Upper lobe of right lung (tissue), 1 donor: ENCODE measurements around the gene PEX26. TPM values are rescaled to one million over a fixed set of nuclear protein-coding genes. Genes with fewer than 3 reads are reported as not detected.
"Not testable (repeated sequence)": the region's sequence is repeated elsewhere in the genome, so short reads cannot be mapped to it uniquely, and the experiment has no call there.

Experiments used
- ATAC-seq: fragments of 200-7000 bp; cut with Tn5 transposase; one replicate; pipeline ENCODE4 v1.9.1; 2020; ENCODE audit warnings: mild to moderate bottlenecking, moderate library complexity
- DNase-seq: peaks from one replicate; pipeline ENCODE4 v3.0.0-alpha.2; 2020
- H3K27ac ChIP-seq: fragments of 200-600 bp; one replicate; pipeline ENCODE4 v1.8.0; 2022
- H3K27me3 ChIP-seq: fragments of 200-600 bp; one replicate; pipeline ENCODE4 v1.8.0; 2022; ENCODE audit warnings: mild to moderate bottlenecking
- H3K36me3 ChIP-seq: fragments of 200-600 bp; one replicate; pipeline ENCODE4 v1.8.0; 2022
- H3K4me1 ChIP-seq: fragments of 200-600 bp; one replicate; pipeline ENCODE4 v1.8.0; 2022
- H3K4me3 ChIP-seq: fragments of 200-600 bp; one replicate; pipeline ENCODE4 v1.8.0; 2022; ENCODE audit warnings: mild to moderate bottlenecking
- H3K9me3 ChIP-seq: fragments of 200-600 bp; one replicate; pipeline ENCODE4 v1.8.0; 2022
- intact Hi-C: fragments of 100-400 bp; cut with DNase I; formaldehyde crosslinking; loops from one replicate; pipeline ENCODE4 v1.11.0; 2022
- total RNA-seq: library from RNA; stranded (reverse); fragmentation: NEBNext Ultra II Directional; extraction: Animal tissue kit (Norgen Biotek cat#: 25700); gene quantifications from one replicate; pipeline ENCODE4 v1.2.1, GENCODE V29; 2021
- TF ChIP-seq, protein P1 (sequence below): fragments of 200-600 bp; IDR thresholded peaks from one replicate; pipeline ENCODE4 v1.8.0; 2022; ENCODE audit warnings: antibody characterized with exemption
- donor health status: DM: no; HTN: yes; CAD: no; lungs with severe emphysema.

Gene PEX26
- total RNA-seq, 1 donor from 2014 or later: 35.5 TPM

DNA sequence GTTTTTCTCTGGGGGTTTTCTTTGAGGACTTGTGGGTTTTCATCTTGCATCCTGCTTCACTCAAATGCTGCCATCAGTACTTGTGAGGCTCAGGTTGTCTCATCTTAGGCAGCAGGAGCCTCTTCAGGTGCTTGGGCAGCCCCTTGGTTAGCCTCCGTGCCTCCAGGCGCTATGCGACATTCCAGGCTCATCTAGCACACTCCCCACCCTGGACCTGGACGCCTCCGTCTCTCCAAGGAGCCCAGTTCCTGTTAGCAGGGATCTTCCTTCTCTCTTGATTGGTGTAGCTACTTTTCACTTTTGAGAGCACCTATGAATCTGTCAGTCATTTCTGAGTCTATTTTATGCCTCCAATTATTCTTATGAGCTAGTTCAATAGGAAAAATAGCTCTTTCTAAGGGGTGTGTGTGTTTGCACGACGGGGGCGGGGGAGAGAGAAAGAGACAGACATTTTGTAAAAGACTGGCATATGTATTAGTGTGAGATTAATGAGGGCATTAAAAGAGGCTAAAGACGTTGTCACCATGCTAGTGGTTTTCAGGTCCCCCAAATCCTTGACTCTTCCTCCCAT lies 40.6 kb downstream of the PEX26 start:
- Histone ChIP-seq H3K9me3 (no peaks in the 10 kb centered on the region), H3K36me3 (no peaks in the 10 kb centered on the region), H3K4me1 (no peaks in the 10 kb centered on the region), H3K27me3 (no peaks in the 10 kb centered on the region), H3K27ac (no peak overlapping the region), H3K4me3 (no peak overlapping the region)
- intact Hi-C loops: no loop called here
- DNase-seq: peak; percentile 32
- no peak for ATAC-seq
- TF ChIP-seq, protein P1, sequence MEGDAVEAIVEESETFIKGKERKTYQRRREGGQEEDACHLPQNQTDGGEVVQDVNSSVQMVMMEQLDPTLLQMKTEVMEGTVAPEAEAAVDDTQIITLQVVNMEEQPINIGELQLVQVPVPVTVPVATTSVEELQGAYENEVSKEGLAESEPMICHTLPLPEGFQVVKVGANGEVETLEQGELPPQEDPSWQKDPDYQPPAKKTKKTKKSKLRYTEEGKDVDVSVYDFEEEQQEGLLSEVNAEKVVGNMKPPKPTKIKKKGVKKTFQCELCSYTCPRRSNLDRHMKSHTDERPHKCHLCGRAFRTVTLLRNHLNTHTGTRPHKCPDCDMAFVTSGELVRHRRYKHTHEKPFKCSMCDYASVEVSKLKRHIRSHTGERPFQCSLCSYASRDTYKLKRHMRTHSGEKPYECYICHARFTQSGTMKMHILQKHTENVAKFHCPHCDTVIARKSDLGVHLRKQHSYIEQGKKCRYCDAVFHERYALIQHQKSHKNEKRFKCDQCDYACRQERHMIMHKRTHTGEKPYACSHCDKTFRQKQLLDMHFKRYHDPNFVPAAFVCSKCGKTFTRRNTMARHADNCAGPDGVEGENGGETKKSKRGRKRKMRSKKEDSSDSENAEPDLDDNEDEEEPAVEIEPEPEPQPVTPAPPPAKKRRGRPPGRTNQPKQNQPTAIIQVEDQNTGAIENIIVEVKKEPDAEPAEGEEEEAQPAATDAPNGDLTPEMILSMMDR: no peak

DNA sequence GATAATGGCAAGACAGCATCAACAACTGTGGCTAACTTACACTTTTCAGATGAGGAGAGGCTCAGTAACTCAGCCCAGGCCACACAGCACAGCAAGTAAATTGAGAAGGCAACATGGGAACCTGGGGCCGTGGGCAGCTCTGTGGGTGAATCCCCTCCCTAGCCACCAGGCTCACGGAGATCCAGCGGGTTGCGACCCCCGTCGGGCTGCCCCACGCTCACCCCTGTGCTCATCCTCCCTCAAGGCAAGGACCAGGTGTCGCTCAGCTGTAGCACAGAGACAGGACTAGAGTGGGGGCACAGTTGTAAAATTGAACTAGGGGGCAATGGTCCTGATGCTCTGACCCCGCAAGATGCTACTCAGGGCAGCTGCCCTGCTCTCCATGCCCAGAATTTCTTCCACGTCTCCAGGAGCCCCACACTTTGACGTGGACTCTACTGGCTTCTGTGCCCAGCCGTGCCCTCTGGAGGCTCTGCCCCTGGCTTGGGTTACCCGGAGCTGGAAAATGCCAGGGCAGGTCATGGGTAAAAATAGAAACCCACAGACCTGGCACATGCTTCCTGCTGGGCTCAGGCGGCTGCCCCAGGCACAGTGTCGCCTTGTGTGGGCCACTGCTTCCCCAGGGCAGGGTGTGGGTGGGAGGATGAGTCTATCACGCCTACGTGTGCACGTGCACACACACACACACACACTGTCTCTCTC lies 41.8 kb downstream of the PEX26 start:
- DNase-seq (peak; percentile 61), ATAC-seq (peak; percentile 55)
- no peaks in the 10 kb centered on the region for H3K27me3 ChIP-seq
- no peaks in the 10 kb centered on the region for H3K36me3 ChIP-seq
- no peaks in the 10 kb centered on the region for H3K9me3 ChIP-seq
- no peak overlapping the region for H3K4me3 ChIP-seq
- H3K4me1 ChIP-seq: no peaks in the 10 kb centered on the region
- H3K27ac ChIP-seq: no peak overlapping the region
- intact Hi-C loops: no loop called here
- TF ChIP-seq, protein P1: no peak

DNA sequence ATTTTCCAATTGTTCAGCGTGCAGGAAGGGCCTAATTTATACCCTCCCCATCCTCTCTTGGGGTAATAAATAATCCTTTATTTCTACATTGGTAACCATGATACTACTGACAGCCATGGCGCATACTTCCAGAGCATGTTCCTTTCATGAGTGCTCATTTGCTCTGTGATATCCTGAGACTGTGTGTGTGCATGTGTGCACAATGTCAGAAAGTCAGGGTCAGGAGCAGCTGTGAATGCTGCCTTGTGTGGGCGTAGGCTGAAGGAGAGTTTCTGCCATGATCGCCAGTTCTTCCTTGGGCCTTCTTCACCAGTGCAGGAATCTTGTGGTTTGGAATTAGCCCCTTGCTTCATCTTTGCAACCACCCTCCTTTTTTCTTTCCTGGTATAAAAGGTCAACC lies 43.1 kb downstream of the PEX26 start:
- Histone ChIP-seq H3K36me3 (no peaks in the 10 kb centered on the region), H3K27me3 (no peaks in the 10 kb centered on the region), H3K9me3 (no peaks in the 10 kb centered on the region), H3K27ac (no peak overlapping the region), H3K4me3 (no peak overlapping the region), H3K4me1 (no peaks in the 10 kb centered on the region)
- TF ChIP-seq, protein P1: no peak
- intact Hi-C loops: no loop called here
- DNase-seq (no peak), ATAC-seq (no peak)

DNA sequence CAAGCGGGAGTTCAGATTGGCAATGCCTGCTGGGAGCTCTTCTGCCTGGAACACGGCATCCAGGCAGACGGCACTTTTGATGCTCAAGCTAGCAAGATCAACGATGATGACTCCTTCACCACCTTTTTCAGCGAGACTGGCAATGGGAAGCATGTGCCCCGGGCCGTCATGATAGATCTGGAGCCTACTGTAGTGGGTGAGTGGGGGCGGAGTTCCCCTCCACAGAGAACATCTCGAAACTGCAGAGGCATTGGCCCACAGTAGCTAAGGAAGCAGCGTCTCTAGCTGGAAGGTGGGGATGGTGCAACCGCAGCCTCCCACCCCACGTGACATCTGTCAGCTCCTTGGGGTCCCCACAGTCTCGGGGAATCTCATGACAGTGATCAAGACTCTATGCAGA lies 43.7 kb downstream of the PEX26 start:
- H3K9me3 ChIP-seq: no peaks in the 10 kb centered on the region
- no peak overlapping the region for H3K27ac ChIP-seq
- H3K27me3 ChIP-seq: no peaks in the 10 kb centered on the region
- TF ChIP-seq, protein P1: no peak
- no peaks in the 10 kb centered on the region for H3K4me1 ChIP-seq
- intact Hi-C loops: no loop called here
- ATAC-seq (no peak), DNase-seq (peak; percentile 53)
- no peaks in the 10 kb centered on the region for H3K36me3 ChIP-seq
- no peak overlapping the region for H3K4me3 ChIP-seq

DNA sequence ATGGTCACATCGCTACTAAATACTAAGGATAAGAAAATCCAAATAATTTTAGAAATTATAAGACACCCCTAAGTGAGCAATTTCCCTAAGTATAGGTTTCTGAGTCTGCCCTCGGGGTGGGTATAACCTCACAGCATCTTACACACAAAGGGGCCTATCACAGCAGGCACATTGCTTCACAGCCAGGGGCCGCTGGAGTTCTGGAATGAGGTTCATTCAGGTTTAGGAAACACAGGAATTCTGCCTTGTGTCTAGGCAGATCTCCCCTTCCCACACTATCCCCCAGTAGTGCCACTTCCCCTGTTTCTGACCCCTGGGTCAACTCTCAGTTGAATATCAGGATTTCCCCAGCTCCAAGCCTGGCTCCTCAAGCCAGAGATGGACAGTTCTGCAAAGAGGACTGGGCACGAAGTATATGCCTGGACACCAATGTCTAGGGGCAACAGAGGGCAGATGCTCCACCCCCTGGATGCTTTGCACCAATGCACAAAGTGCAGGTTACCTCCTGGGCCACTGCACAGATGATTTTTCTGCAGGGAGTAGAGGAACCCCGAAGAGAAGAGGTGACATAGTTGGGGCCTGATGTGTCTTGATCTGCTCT lies 44.3 kb downstream of the PEX26 start:
- H3K4me1 ChIP-seq: no peaks in the 10 kb centered on the region
- H3K27me3 ChIP-seq: no peaks in the 10 kb centered on the region
- H3K4me3 ChIP-seq: no peak overlapping the region
- no peaks in the 10 kb centered on the region for H3K36me3 ChIP-seq
- no peaks in the 10 kb centered on the region for H3K9me3 ChIP-seq
- intact Hi-C loops: no loop called here
- no peak overlapping the region for H3K27ac ChIP-seq
- TF ChIP-seq, protein P1: no peak
- peak; percentile 28 for DNase-seq
- ATAC-seq: no peak

DNA sequence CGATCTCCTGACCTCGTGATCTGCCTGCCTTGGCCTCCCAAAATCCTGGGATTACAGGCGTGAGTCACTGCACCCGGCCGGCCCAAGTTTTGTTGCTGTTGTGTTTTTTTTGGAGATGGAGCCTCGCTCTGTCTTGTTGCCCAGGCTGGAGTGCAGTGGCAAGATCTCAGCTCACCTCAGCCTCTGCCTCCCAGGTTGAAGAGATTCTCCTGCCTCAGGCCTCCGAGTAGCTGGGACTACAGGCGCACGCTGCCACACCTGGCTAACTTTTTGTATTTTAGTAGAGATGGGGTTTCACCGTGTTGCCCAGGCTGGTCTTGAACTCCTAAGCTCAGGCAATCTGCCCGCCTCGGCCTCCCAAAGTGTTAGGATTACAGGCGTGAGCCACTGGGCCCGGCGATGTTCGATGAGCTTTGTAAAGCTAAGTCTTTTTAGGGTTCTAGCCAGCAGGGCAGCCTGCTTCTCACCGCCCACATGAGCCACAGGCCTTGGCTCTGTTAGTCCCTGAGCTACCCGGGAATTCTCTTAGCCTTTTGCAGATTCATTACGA lies 45.8 kb downstream of the PEX26 start:
- ATAC-seq, H3K36me3 ChIP-seq, H3K4me3 ChIP-seq, H3K4me1 ChIP-seq, H3K27me3 ChIP-seq, H3K9me3 ChIP-seq, intact Hi-C loops, H3K27ac ChIP-seq: not testable (repeated sequence)
- peak; percentile 34 for DNase-seq
